Measurements from ENCODE around the gene CFAP46.

DNA sequence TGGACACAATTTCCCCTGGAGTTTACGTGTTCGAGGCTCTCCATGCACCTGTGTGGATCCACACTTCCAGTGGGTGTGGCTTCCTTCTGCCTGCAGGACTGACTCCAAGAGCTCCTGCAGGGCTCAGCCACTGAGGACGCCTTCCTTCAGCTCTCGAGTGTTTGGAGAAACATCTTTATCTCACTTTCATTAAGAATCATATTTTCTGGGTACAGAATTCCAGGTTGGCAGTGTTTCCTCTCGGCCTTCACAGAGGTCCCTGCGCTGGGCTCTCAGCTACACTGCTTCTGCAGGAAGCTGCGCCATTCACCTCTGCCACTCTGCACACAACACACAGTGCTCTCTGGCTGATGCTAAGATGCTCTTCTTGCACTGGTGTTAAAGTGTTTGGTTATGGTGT lies 86.5 kb downstream of the CFAP46 start:
- TF ChIP-seq, protein P1, sequence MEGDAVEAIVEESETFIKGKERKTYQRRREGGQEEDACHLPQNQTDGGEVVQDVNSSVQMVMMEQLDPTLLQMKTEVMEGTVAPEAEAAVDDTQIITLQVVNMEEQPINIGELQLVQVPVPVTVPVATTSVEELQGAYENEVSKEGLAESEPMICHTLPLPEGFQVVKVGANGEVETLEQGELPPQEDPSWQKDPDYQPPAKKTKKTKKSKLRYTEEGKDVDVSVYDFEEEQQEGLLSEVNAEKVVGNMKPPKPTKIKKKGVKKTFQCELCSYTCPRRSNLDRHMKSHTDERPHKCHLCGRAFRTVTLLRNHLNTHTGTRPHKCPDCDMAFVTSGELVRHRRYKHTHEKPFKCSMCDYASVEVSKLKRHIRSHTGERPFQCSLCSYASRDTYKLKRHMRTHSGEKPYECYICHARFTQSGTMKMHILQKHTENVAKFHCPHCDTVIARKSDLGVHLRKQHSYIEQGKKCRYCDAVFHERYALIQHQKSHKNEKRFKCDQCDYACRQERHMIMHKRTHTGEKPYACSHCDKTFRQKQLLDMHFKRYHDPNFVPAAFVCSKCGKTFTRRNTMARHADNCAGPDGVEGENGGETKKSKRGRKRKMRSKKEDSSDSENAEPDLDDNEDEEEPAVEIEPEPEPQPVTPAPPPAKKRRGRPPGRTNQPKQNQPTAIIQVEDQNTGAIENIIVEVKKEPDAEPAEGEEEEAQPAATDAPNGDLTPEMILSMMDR (IDR thresholded peaks at IDR 0.05; ENCODE audit: poor library complexity, severe bottlenecking), result no peak
- TF ChIP-seq POLR2AphosphoS5 (IDR thresholded peaks at IDR 0.05), result no peak

Measured in neural cell (in vitro differentiated cells).